Left lung (tissue), 10 donors: ENCODE measurements around the gene NUB1. TPM values are rescaled to one million over a fixed set of nuclear protein-coding genes. Genes with fewer than 3 reads are reported as not detected.
A peak's percentile ranks its signal among the peaks of the same experiment; 100 is the strongest.

Experiments used
- ATAC-seq: fragments of 200-7000 bp; cut with Tn5 transposase; one replicate; pipeline ENCODE4 v1.9.1; 2020; ENCODE audit warnings: moderate library complexity
- DNase-seq, 4 donors: peaks; one replicate each; pipeline ENCODE4 v3.0.0-alpha.2; 2013 to 2020
- H3K27ac ChIP-seq, 2 donors: fragments of 200-600 bp; sonication (generic) in 1 of 2; one replicate each; pipeline versions ENCODE4 v1.5.0 to v1.8.0; 2020 to 2021
- H3K27me3 ChIP-seq, 2 donors: fragments of 200-600 bp; sonication (generic) in 1 of 2; one replicate each; pipeline versions ENCODE4 v1.5.0 to v1.8.0; 2020 to 2021
- H3K36me3 ChIP-seq, 2 donors: fragments of 200-600 bp; sonication (generic) in 1 of 2; one replicate each; pipeline versions ENCODE4 v1.5.0 to v1.8.0; 2020 to 2021
- H3K4me1 ChIP-seq, 2 donors: fragments of 200-600 bp; one replicate each; pipeline ENCODE4 v1.8.0; 2021
- H3K4me3 ChIP-seq, 2 donors: fragments of 200-600 bp; sonication (generic) in 1 of 2; one replicate each; pipeline versions ENCODE4 v1.5.0 to v1.8.0; 2020 to 2021; ENCODE audit warnings: mild to moderate bottlenecking in 1 of 2
- H3K9me3 ChIP-seq, 2 donors: fragments of 200-600 bp; sonication (generic) in 1 of 2; one replicate each; pipeline versions ENCODE4 v1.5.0 to v1.8.0; 2020 to 2021
- intact Hi-C, 2 donors: fragments of 100-400 bp; cut with DNase I; formaldehyde crosslinking; loops; one replicate each; pipeline versions ENCODE4 v1.11.2 to v1.14.2; 2022
- polyA plus RNA-seq, 6 donors: library from polyadenylated mRNA; unstranded; fragments of 120-200 nt; gene quantifications; one replicate each; pipeline ENCODE4 v1.2.1, GENCODE V29; 2013; ENCODE audit not compliant: insufficient read length in 6 of 6
- total RNA-seq, 2 donors: library from RNA; stranded (reverse); fragmentation: NEBNext Ultra II Directional; extraction: Animal tissue kit (Norgen Biotek cat#: 25700); gene quantifications; one replicate each; pipeline ENCODE4 v1.2.1, GENCODE V29; 2021
- TF ChIP-seq, protein P1 (sequence below), 2 donors: fragments of 200-600 bp; sonication (generic) in 1 of 2; IDR thresholded peaks; one replicate each; pipeline versions ENCODE4 v1.5.0 to v1.8.0; 2021; ENCODE audit warnings: antibody characterized with exemption in 2 of 2
- donor health status: DM: no; HTN: yes; CAD: no.
- donor health status: DM: no; HTN: no; CAD: no.

Gene NUB1
- total and polyA plus RNA-seq, 8 donors = 40.9 to 81.8 (median 72.0) TPM

GRCh38 chr7:151392426-151392825 is 50.8 kb downstream of the NUB1 start:
- H3K36me3 ChIP-seq = no peaks in the 10 kb centered on the region
- no peaks in the 10 kb centered on the region for H3K9me3 ChIP-seq
- peak in 1 of 4 donors; percentile 71 for DNase-seq
- no peak overlapping the region for H3K27ac ChIP-seq
- intact Hi-C loops = no loop called here
- H3K4me3 ChIP-seq = no peak overlapping the region
- ATAC-seq = no peak
- no peaks in the 10 kb centered on the region for H3K4me1 ChIP-seq
- TF ChIP-seq, protein P1, sequence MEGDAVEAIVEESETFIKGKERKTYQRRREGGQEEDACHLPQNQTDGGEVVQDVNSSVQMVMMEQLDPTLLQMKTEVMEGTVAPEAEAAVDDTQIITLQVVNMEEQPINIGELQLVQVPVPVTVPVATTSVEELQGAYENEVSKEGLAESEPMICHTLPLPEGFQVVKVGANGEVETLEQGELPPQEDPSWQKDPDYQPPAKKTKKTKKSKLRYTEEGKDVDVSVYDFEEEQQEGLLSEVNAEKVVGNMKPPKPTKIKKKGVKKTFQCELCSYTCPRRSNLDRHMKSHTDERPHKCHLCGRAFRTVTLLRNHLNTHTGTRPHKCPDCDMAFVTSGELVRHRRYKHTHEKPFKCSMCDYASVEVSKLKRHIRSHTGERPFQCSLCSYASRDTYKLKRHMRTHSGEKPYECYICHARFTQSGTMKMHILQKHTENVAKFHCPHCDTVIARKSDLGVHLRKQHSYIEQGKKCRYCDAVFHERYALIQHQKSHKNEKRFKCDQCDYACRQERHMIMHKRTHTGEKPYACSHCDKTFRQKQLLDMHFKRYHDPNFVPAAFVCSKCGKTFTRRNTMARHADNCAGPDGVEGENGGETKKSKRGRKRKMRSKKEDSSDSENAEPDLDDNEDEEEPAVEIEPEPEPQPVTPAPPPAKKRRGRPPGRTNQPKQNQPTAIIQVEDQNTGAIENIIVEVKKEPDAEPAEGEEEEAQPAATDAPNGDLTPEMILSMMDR (IDR thresholded peaks at IDR 0.05) = no peak
- peaks cover 0 to 41% of the 10 kb centered on the region in 2 donors for H3K27me3 ChIP-seq

DNA sequence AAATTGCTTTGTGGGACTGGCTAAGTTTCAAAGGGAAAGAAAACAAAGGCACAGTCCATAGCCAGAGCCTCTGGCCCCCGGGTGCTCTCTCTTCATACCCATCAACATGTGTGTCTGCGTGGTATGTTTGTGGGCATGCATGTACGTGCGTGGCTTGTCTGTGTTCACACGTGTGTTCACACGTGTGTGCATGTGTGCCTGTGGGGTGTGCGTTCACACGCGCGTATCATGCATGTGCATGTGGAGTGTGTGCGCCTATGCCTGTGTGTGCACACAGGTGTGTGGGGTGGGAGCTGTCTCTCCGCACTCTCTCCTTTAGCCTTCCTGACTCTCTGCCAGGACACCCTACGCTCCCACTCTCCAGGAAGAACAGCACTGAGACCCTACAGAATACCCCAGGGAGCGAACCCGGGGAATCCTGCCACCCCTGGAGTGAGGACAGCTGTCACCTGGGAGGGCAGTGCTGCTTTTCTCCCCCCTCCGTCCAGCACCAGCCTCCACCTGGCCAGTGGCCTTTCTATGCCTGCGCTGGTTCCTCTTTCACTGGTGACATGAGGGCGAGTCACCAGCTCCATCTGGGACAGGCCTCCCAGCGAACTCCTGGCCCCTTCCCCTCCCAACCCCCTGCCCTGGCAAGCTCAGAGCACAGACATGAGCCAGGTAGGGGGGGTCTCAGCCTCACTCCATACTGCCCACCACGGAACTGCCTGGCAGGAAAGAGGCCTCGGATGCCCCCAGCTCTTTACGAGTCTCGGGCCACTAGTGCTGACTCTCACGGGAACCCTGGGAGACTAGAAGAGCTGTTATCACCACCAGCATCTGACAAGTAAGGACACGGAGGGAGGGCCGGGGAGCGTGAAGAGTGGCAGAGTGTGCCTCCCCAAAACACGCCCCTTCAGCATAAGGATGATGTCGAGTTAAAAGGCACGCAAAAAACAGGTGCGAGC is 51.7 kb downstream of the NUB1 start:
- Histone ChIP-seq H3K4me1 (no peaks in the 10 kb centered on the region), H3K27me3 (peaks cover 0 to 39% of the 10 kb centered on the region in 2 donors), H3K36me3 (no peaks in the 10 kb centered on the region), H3K9me3 (no peaks in the 10 kb centered on the region), H3K4me3 (no peak overlapping the region), H3K27ac (no peak overlapping the region)
- ATAC-seq (no peak), DNase-seq (peak in 1 of 4 donors; percentile 59)
- intact Hi-C loops = no loop called here
- TF ChIP-seq, protein P1 (IDR thresholded peaks at IDR 0.05) = no peak

DNA sequence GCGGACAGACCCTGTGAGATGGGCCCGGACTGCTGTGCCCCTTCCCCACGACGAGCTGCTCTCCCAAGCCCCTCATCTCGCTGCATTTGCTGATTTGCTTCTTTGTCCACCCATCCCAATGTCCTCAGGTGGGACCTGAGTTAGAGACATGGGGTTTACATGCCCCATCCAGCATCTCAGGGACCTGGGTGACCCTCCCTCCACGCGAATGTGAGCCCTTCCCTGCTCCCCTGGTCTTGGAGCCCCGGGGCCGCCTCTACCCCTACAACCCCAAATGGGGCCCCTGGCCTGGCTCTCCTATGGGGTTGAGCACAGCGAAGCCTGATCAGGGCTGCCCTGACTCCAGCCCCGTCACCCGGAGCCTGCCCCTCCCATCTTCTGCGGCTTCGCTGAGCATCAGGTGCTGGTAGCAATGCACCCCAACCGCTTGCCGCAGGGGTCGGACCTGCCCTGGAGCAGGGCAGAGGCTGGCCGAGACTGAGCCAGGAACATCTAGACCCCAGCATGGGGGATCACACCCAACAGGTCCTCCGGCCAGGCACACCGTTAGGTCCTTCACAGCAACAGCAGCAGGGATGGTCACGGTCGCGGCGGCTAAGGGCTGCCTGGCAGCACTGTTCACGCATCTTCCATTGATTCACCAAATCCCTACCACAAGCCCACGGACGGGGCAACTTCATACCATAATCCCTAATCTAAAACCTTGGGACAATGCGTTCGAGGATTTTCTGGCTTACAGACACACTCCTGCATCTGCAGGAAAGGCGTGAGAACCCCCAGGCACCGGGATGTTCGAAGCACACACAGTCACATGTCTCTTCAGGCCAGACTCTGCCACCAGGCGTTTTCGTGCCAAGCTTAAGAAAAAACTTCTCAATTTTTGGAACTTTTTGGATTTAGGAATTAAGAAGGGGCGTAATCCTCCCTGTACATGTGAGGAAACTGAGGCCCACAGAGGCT is 52.7 kb downstream of the NUB1 start:
- intact Hi-C loops = no loop called here
- H3K27me3 ChIP-seq = peaks cover 0 to 39% of the 10 kb centered on the region in 2 donors
- H3K4me3 ChIP-seq = no peak overlapping the region
- H3K9me3 ChIP-seq = no peaks in the 10 kb centered on the region
- no peak overlapping the region for H3K27ac ChIP-seq
- H3K4me1 ChIP-seq = no peaks in the 10 kb centered on the region
- no peaks in the 10 kb centered on the region for H3K36me3 ChIP-seq
- no peak for ATAC-seq
- TF ChIP-seq, protein P1 (IDR thresholded peaks at IDR 0.05) = no peak
- DNase-seq = peak in 1 of 4 donors; percentile 70

GRCh38 chr7:151395036-151395367 is 53.4 kb downstream of the NUB1 start:
- no peaks in the 10 kb centered on the region for H3K4me1 ChIP-seq
- TF ChIP-seq, protein P1 (IDR thresholded peaks at IDR 0.05) = no peak
- no peaks in the 10 kb centered on the region for H3K9me3 ChIP-seq
- DNase-seq (peak in 1 of 4 donors; percentile 60), ATAC-seq (no peak)
- intact Hi-C loops = no loop called here
- peaks cover 0 to 42% of the 10 kb centered on the region in 2 donors for H3K27me3 ChIP-seq
- H3K27ac ChIP-seq = no peak overlapping the region
- no peak overlapping the region for H3K4me3 ChIP-seq
- H3K36me3 ChIP-seq = no peaks in the 10 kb centered on the region
